SK-N-SH (cell line): ENCODE data around the gene SMARCE1. TPM values are rescaled to one million over a fixed set of nuclear protein-coding genes. Genes with fewer than 3 reads are reported as not detected.

Experiments used
- CTCF ChIA-PET: fragments of 300-600, 350-600 bp; formaldehyde crosslinking; extraction: SDS; loops from one replicate; lab custom pipeline; 2021; lab: Yijun Ruan, JAX
- POLR2A ChIA-PET: fragments of 350-600 bp; sonication (Branson Sonifier 250); formaldehyde crosslinking; extraction: SDS; loops from one replicate; lab custom pipeline; 2020; ENCODE audit warnings: antibody characterized with exemption, inconsistent platforms; lab: Yijun Ruan, JAX
- DNase-seq: peaks from one replicate; pipeline ENCODE4 v3.0.0; 2012
- H2AFZ ChIP-seq: fragments of 200-600 bp; sonication (generic); 2 replicates; pipeline ENCODE4 v1.8.1; 2016; ENCODE audit warnings: antibody characterized with exemption, mild to moderate bottlenecking, low read depth
- H3F3A ChIP-seq: fragments of 200-600 bp; sonication (generic); replicated peaks from 2 replicates; pipeline ENCODE3; 2016; ENCODE audit warnings: antibody characterized with exemption, mild to moderate bottlenecking; ENCODE audit not compliant: insufficient read depth
- H3K27ac ChIP-seq, 2 experiments: fragments of 200-500 bp in 1 of 2; fragments of 200-600 bp in 1 of 2; sonication (Bioruptor generic) in 1 of 2; sonication (generic), shearing (Covaris generic) in 1 of 2; 2 replicates each; pipeline versions ENCODE4 v1.5.1 to v1.6.1; 2014 to 2016; ENCODE audit warnings: low read depth in 2 of 2, inconsistent platforms in 1 of 2, low read length in 1 of 2, mild to moderate bottlenecking in 1 of 2, mixed read lengths in 1 of 2
- H3K27me3 ChIP-seq: fragments of 200-600 bp; sonication (generic), shearing (Covaris generic); 2 replicates; pipeline ENCODE4 v1.6.1; 2016; ENCODE audit warnings: mixed run types; ENCODE audit not compliant: insufficient read depth
- H3K36me3 ChIP-seq, 2 experiments: fragments of 200-500 bp in 1 of 2; fragments of 200-600 bp in 1 of 2; sonication (Bioruptor generic) in 1 of 2; sonication (generic) in 1 of 2; replicated peaks in 1 of 2; 2 replicates each; pipeline versions ENCODE3 to v1.5.1; 2014 to 2016; ENCODE audit warnings: low read length in 1 of 2, mild to moderate bottlenecking in 1 of 2; ENCODE audit not compliant: insufficient read depth in 2 of 2, control insufficient read depth in 1 of 2
- H3K4me1 ChIP-seq, 2 experiments: fragments of 200-500 bp in 1 of 2; fragments of 200-600 bp in 1 of 2; sonication (Bioruptor generic) in 1 of 2; sonication (generic), shearing (Covaris generic) in 1 of 2; 2 replicates each; pipeline versions ENCODE4 v1.5.1 to v1.6.1; 2014 to 2016; ENCODE audit warnings: low read depth in 1 of 2, low read length in 1 of 2, mixed run types in 1 of 2; ENCODE audit not compliant: insufficient read depth in 2 of 2, control insufficient read depth in 1 of 2
- H3K4me2 ChIP-seq: fragments of 200-600 bp; sonication (generic), shearing (Covaris generic); 2 replicates; pipeline ENCODE4 v1.6.1; 2017; ENCODE audit warnings: mixed run types
- H3K4me3 ChIP-seq, 2 experiments: fragments of 200-500 bp in 1 of 2; fragments of 200-600 bp in 1 of 2; sonication (Bioruptor generic) in 1 of 2; sonication (generic), shearing (Covaris generic) in 1 of 2; 2 replicates each; pipeline versions ENCODE4 v1.5.1 to v1.8.1; 2014 to 2016; ENCODE audit warnings: low read depth in 2 of 2, inconsistent platforms in 1 of 2, low read length in 1 of 2, mild to moderate bottlenecking in 1 of 2, mixed read lengths in 1 of 2, moderate library complexity in 1 of 2
- H3K79me2 ChIP-seq: fragments of 200-600 bp; sonication (generic); 2 replicates; pipeline ENCODE4 v1.8.1; 2017; ENCODE audit warnings: mild to moderate bottlenecking; ENCODE audit not compliant: insufficient read depth
- H3K9ac ChIP-seq: fragments of 200-600 bp; sonication (generic); 2 replicates; pipeline ENCODE4 v1.6.1; 2017; ENCODE audit warnings: mixed run types
- H3K9me2 ChIP-seq: fragments of 200-600 bp; sonication (generic); 2 replicates; pipeline ENCODE4 v1.6.1; 2017; ENCODE audit warnings: mixed run types
- H3K9me3 ChIP-seq: fragments of 200-600 bp; sonication (generic); 2 replicates; pipeline ENCODE4 v1.6.1; 2017; ENCODE audit warnings: mixed run types, mild to moderate bottlenecking, moderate library complexity
- H4K20me1 ChIP-seq: fragments of 200-600 bp; sonication (generic); 2 replicates; pipeline ENCODE4 v1.6.1; 2017; ENCODE audit warnings: mild to moderate bottlenecking, mixed run types; ENCODE audit not compliant: insufficient read depth
- IRF3 ChIP-seq: fragments of 150-350 bp; IDR thresholded peaks from 2 replicates; pipeline ENCODE4 v1.6.1; 2016; ENCODE audit warnings: mild to moderate bottlenecking, low read depth, low read length
- JUND ChIP-seq: IDR thresholded peaks from 2 replicates; pipeline ENCODE4 v1.4.0; 2012
- MEF2A ChIP-seq: IDR thresholded peaks from 2 replicates; pipeline ENCODE4 v1.4.0; 2012; ENCODE audit warnings: low read depth, borderline replicate concordance
- NFIC ChIP-seq: IDR thresholded peaks from 2 replicates; pipeline ENCODE4 v1.4.0; 2012; ENCODE audit warnings: borderline replicate concordance
- NRF1 ChIP-seq: IDR thresholded peaks from 2 replicates; pipeline ENCODE4 v1.6.1; 2012; ENCODE audit warnings: low read depth, mild to moderate bottlenecking, low read length
- PBX3 ChIP-seq: IDR thresholded peaks from 2 replicates; pipeline ENCODE4; 2012
- RCOR1 ChIP-seq: fragments of 150-350 bp; IDR thresholded peaks from 2 replicates; pipeline ENCODE4 v1.6.1; 2017; ENCODE audit warnings: antibody characterized with exemption, low read length
- SMC3 ChIP-seq: IDR thresholded peaks from 2 replicates; pipeline ENCODE4 v1.6.1; 2012; ENCODE audit warnings: low read depth, low read length, improper control_type of control experiment
- TAF1 ChIP-seq: IDR thresholded peaks from 2 replicates; pipeline ENCODE4 v1.6.1; 2012; ENCODE audit warnings: low read depth, mild to moderate bottlenecking, low read length, moderate library complexity, borderline replicate concordance
- TCF12 ChIP-seq: IDR thresholded peaks from 2 replicates; pipeline ENCODE4 v1.4.0; 2012
- YY1 ChIP-seq: IDR thresholded peaks from 2 replicates; pipeline ENCODE4 v1.4.0; 2012; ENCODE audit warnings: low read depth, mild to moderate bottlenecking
- ZBTB33 ChIP-seq: IDR thresholded peaks from 2 replicates; pipeline ENCODE4 v1.4.0; 2012; ENCODE audit warnings: low read depth, borderline replicate concordance
- WGBS: methylation state at CpG from one replicate; pipeline ENCODE4 v1.1.6; 2017; ENCODE audit warnings: low lambda C conversion rate; 5-methylcytosine and 5-hydroxymethylcytosine counted together
- polyA plus RNA-seq, 3 experiments: library from polyadenylated mRNA; depleted of rRNA; stranded (reverse); fragments of >200 nt; gene quantifications; 2 replicates each; pipeline ENCODE4 v1.2.3, GENCODE V29; 2012

Gene SMARCE1
- polyA plus RNA-seq, 1 of the 3 experiments (the other 2 are of a cell fraction) = 45.9 TPM

DNA sequence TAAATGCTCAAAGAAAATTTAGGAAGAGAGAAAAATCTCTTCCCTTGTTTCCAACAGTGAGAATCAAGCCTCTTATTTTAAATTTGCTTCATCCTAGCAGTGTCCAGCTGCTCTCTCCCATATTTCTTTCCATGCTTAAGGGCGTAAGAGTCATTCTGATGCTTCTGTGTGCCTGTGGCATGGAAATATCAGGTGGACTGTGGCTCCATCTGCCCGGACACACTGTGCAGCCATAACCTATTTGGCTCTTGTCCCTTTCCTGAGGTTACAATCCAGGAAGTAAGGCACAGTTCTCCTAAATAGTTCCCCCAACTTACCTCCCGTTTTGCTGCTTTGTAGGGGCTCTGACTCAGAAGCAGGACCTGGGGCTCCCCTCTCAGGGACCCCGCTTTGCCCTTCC lies 23.7 kb upstream of the SMARCE1 start:
- Histone ChIP-seq H3K9me3 (no peaks in the 10 kb centered on the region), H3K4me3 (no peak overlapping the region), H3K36me3 (no peaks in the 10 kb centered on the region), H3F3A (no peaks in the 10 kb centered on the region), H3K4me1 (no peaks in the 10 kb centered on the region), H3K79me2 (no peaks in the 10 kb centered on the region), H3K9me2 (no peaks in the 10 kb centered on the region), H2AFZ (no peak overlapping the region), H4K20me1 (no peaks in the 10 kb centered on the region), H3K9ac (no peak overlapping the region), H3K27me3 (peaks cover 66% of the 10 kb centered on the region), H3K4me2 (no peak overlapping the region), H3K27ac (no peak overlapping the region)
- POLR2A ChIA-PET = no interaction called here
- TF ChIP-seq NFIC = no peak
- DNase-seq = no peak
- 9% methylated on average over 4 of the region's 4 CpGs for WGBS
- CTCF ChIA-PET = interaction anchor here (0.8 kb wide), 1 partner anchor 13 kb away, joined by 3 read pairs; no protein-coding TSS in a partner anchor

DNA sequence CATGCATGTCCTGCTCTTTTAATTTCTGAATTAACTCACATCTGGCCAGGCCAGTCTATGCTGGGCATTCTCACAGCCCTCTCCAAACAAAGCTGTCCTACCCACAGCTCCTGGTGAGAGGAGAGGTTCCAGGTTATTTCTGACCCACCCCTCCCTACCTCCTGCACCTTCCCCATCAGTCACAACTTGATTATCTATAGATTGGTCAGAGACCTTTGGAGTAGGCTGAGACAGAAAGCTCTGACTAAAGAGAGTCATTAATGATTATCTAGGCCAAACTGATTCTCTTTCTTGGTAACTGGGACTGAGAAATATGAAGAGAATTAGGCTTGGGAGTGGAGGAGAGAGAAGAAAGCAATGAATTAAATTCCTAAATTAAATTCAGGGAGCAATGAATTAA lies 18.7 kb upstream of the SMARCE1 start:
- Histone ChIP-seq H2AFZ (no peak overlapping the region), H3K27ac (no peak overlapping the region), H3K27me3 (peaks cover 60% of the 10 kb centered on the region), H3K4me3 (no peak overlapping the region), H3K9ac (no peak overlapping the region), H3K4me1 (no peaks in the 10 kb centered on the region; a peak in 1 of 4 replicates), H3F3A (no peaks in the 10 kb centered on the region), H3K4me2 (no peak overlapping the region), H3K79me2 (no peaks in the 10 kb centered on the region), H3K9me3 (no peaks in the 10 kb centered on the region), H3K9me2 (no peaks in the 10 kb centered on the region), H3K36me3 (no peaks in the 10 kb centered on the region), H4K20me1 (no peaks in the 10 kb centered on the region)
- CTCF ChIA-PET = interaction anchor here (1.3 kb wide), 1 partner anchor 882 kb away, joined by 3 read pairs; no protein-coding TSS in a partner anchor
- DNase-seq = no peak
- TF ChIP-seq YY1 = no peak
- POLR2A ChIA-PET = no interaction called here

- TF ChIP-seq JUND (no peak), NFIC (no peak), NRF1 (no peak)
- ChIA-PET CTCF (no interaction called here), POLR2A (no interaction called here)
- Histone ChIP-seq H3K9me3 (no peaks in the 10 kb centered on the region), H2AFZ (no peak within 1 kb of the TSS), H3K79me2 (no peaks in the 10 kb centered on the region), H3K4me3 (no peak within 1 kb of the TSS), H3K27ac (no peak within 1 kb of the TSS), H3K4me2 (no peak within 1 kb of the TSS), H3K36me3 (no peaks in the 10 kb centered on the region), H3F3A (no peaks in the 10 kb centered on the region), H3K9me2 (no peaks in the 10 kb centered on the region), H3K27me3 (peaks cover 74% of the 10 kb centered on the region), H3K4me1 (no peaks in the 10 kb centered on the region; a peak in 1 of 4 replicates), H4K20me1 (no peaks in the 10 kb centered on the region), H3K9ac (no peak within 1 kb of the TSS)
- WGBS = 4% methylated on average over 12 of the region's 12 CpGs
- DNase-seq = no peak
These were observed 17.1 kb upstream of the SMARCE1 start, which contains the start of gene KRT222 for GRCh38 chr17:40664582-40665333. KRT222 (minus strand) TSS chr17:40665177; CDS start chr17:40665099, 78 bp downstream.

- Histone ChIP-seq H3K36me3 (no peaks in the 10 kb centered on the region), H3K9me2 (no peaks in the 10 kb centered on the region), H3K4me2 (no peak overlapping the region), H3K9ac (no peak overlapping the region), H3K4me1 (no peaks in the 10 kb centered on the region; a peak in 1 of 4 replicates), H3F3A (no peaks in the 10 kb centered on the region), H4K20me1 (no peaks in the 10 kb centered on the region), H2AFZ (no peak overlapping the region), H3K79me2 (no peaks in the 10 kb centered on the region), H3K9me3 (no peaks in the 10 kb centered on the region), H3K27me3 (peaks cover 68% of the 10 kb centered on the region), H3K27ac (no peak overlapping the region), H3K4me3 (no peak overlapping the region)
- no peak for DNase-seq
- POLR2A ChIA-PET = no interaction called here
- CTCF ChIA-PET = no interaction called here
- WGBS = 30% methylated on average over 3 of the region's 3 CpGs
- TF ChIP-seq RCOR1 (no peak), MEF2A (no peak), NRF1 (no peak), TCF12 (no peak), JUND (no peak), ZBTB33 (no peak), PBX3 (no peak), TAF1 (no peak), IRF3 (no peak), SMC3 (no peak)
These were observed 15.6 kb upstream of the SMARCE1 start for GRCh38 chr17:40663252-40663651.
